HUES6 (cell line): ENCODE measurements around the gene IFIT1B.

ENCODE experiments used
- H3K27ac ChIP-seq: 2 replicates; pipeline ENCODE4 v1.7.0; 2013; ENCODE audit warnings: low read depth, mild to moderate bottlenecking, low read length, inconsistent platforms
- H3K27me3 ChIP-seq: 2 replicates; pipeline ENCODE4 v1.6.1; 2013; ENCODE audit warnings: low read length; ENCODE audit not compliant: control insufficient read depth, insufficient read depth
- H3K36me3 ChIP-seq: 2 replicates; pipeline ENCODE4 v1.6.1; 2013; ENCODE audit warnings: low read length; ENCODE audit not compliant: control insufficient read depth, insufficient read depth
- H3K4me1 ChIP-seq: 2 replicates; pipeline ENCODE4 v1.6.1; 2013; ENCODE audit warnings: low read length; ENCODE audit not compliant: control insufficient read depth, insufficient read depth
- H3K4me3 ChIP-seq: 2 replicates; pipeline ENCODE4 v1.5.1; 2013; ENCODE audit warnings: low read depth, low read length
- H3K9ac ChIP-seq: one replicate; pipeline ENCODE4 v1.6.1; 2013; ENCODE audit warnings: mild to moderate bottlenecking, low read length
- H3K9me3 ChIP-seq: 2 replicates; pipeline ENCODE4 v1.6.1; 2013; ENCODE audit warnings: low read depth, low read length; ENCODE audit not compliant: control insufficient read depth, insufficient read depth

IFIT1B gene

DNA sequence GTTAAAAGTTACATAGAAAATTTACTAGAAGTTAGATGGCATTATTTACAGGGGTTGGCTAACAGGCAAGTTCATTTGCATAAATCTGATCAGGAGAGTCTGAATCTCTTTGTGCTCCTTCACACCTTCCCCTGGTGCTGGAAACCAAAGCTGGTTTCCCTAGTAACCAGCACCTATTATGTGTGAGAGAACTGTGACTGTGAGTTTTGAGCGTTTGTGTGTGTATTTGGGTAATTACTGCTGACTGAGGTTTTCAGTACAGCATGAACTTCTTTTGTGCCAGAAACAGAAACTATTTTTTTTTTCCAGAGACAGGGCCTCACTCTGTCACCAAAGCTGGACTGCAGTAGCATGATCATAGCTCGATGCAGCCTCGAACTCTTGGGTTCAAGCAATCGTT, 10.3 kb upstream of the IFIT1B start:
- Histone ChIP-seq H3K9me3 (no peaks in the 10 kb centered on the region), H3K36me3 (no peaks in the 10 kb centered on the region), H3K27me3 (no peaks in the 10 kb centered on the region), H3K9ac (no peak overlapping the region), H3K4me1 (peaks cover 17% of the 10 kb centered on the region; the same call in 1 of the 2 replicates), H3K27ac (no peak overlapping the region), H3K4me3 (no peak overlapping the region)

- H3K9me3 ChIP-seq, result no peaks in the 10 kb centered on the region
- H3K9ac ChIP-seq, result no peak overlapping the region
- no peak overlapping the region for H3K27ac ChIP-seq
- no peak overlapping the region for H3K4me3 ChIP-seq
- no peaks in the 10 kb centered on the region for H3K36me3 ChIP-seq
- no peaks in the 10 kb centered on the region for H3K27me3 ChIP-seq
- peaks cover 17% of the 10 kb centered on the region; the same call in 1 of the 2 replicates for H3K4me1 ChIP-seq
Observed at GRCh38 chr10:89368129-89368528, 9.7 kb upstream of the IFIT1B start.

GRCh38 chr10:89369156-89370105, 8.4 kb upstream of the IFIT1B start:
- Histone ChIP-seq H3K4me1 (peaks cover 17% of the 10 kb centered on the region; the same call in 1 of the 2 replicates), H3K9me3 (no peaks in the 10 kb centered on the region), H3K4me3 (no peak overlapping the region), H3K9ac (no peak overlapping the region), H3K36me3 (no peaks in the 10 kb centered on the region), H3K27me3 (no peaks in the 10 kb centered on the region), H3K27ac (no peak overlapping the region)

- peaks cover 17% of the 10 kb centered on the region; the same call in 1 of the 2 replicates for H3K4me1 ChIP-seq
- H3K9me3 ChIP-seq, result no peaks in the 10 kb centered on the region
- H3K9ac ChIP-seq, result no peak overlapping the region
- H3K27me3 ChIP-seq, result no peaks in the 10 kb centered on the region
- H3K36me3 ChIP-seq, result no peaks in the 10 kb centered on the region
- H3K27ac ChIP-seq, result no peak overlapping the region
- H3K4me3 ChIP-seq, result no peak overlapping the region
Observed at GRCh38 chr10:89371079-89371478, 6.8 kb upstream of the IFIT1B start.

DNA sequence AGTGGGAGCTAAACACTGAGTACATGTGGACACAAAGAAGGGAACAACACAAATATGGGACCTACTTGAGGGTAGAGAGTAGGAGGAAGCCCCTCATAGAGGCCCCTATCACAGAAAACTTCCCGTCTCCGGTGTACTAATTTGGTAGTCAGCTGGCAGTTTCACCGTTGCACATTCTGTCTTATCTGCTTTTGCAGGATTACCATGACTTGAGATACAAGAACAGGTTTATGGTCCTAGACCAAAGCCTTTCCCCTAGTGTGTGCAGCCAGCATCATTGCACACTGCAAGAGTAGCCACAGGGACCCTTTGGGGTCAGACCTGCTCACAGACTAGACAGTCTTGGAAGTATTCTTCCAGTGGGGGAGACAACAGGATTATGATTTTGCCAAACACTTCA, 5.9 kb upstream of the IFIT1B start:
- no peaks in the 10 kb centered on the region for H3K9me3 ChIP-seq
- H3K36me3 ChIP-seq, result no peaks in the 10 kb centered on the region
- H3K27ac ChIP-seq, result no peak overlapping the region
- H3K4me1 ChIP-seq, result peaks cover 17% of the 10 kb centered on the region; the same call in 1 of the 2 replicates
- no peak overlapping the region for H3K9ac ChIP-seq
- H3K27me3 ChIP-seq, result no peaks in the 10 kb centered on the region
- H3K4me3 ChIP-seq, result no peak overlapping the region

GRCh38 chr10:89373916-89374711, 3.7 kb upstream of the IFIT1B start:
- Histone ChIP-seq H3K27ac (no peak overlapping the region), H3K9me3 (no peaks in the 10 kb centered on the region), H3K36me3 (no peaks in the 10 kb centered on the region), H3K27me3 (no peaks in the 10 kb centered on the region), H3K4me3 (no peak overlapping the region), H3K9ac (no peak overlapping the region), H3K4me1 (peaks cover 6% of the 10 kb centered on the region; the same call in 1 of the 2 replicates)

GRCh38 chr10:89374713-89375141, 3.1 kb upstream of the IFIT1B start:
- no peaks in the 10 kb centered on the region for H3K36me3 ChIP-seq
- H3K9me3 ChIP-seq, result no peaks in the 10 kb centered on the region
- no peak overlapping the region for H3K27ac ChIP-seq
- H3K9ac ChIP-seq, result no peak overlapping the region
- no peaks in the 10 kb centered on the region for H3K27me3 ChIP-seq
- no peak overlapping the region for H3K4me3 ChIP-seq
- peaks cover 2% of the 10 kb centered on the region; the same call in 1 of the 2 replicates for H3K4me1 ChIP-seq

DNA sequence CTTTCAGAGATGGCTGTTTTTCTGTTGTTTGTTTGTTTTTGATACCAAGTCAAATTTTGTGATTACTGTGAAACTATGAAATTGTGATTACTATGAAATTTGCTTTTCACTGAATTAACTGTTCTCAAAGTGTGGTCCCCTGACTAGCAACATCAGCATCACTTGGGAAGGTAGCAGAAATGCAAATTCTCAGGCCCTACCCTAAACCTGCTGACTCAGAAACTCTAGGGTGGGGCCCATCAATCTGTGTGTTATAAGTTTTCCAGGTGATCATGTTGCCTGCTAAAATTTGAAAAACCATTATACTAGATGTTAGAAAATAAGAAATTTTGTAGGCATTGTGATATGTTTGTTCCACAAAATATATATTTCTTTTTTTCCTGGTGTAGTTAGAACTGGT, 1.2 kb downstream of the IFIT1B start:
- no peaks in the 10 kb centered on the region for H3K36me3 ChIP-seq
- H3K4me3 ChIP-seq, result no peak overlapping the region
- H3K27ac ChIP-seq, result no peak overlapping the region
- no peaks in the 10 kb centered on the region for H3K9me3 ChIP-seq
- no peak overlapping the region for H3K9ac ChIP-seq
- peaks cover 2% of the 10 kb centered on the region; the same call in 1 of the 2 replicates for H3K4me1 ChIP-seq
- no peaks in the 10 kb centered on the region for H3K27me3 ChIP-seq

- Histone ChIP-seq H3K27ac (no peak overlapping the region), H3K36me3 (no peaks in the 10 kb centered on the region)
Observed at GRCh38 chr10:89382757-89383156, 4.9 kb downstream of the IFIT1B start.

GRCh38 chr10:89384474-89385340, 6.9 kb downstream of the IFIT1B start:
- Histone ChIP-seq H3K4me3 (no peak overlapping the region), H3K4me1 (peaks cover 15% of the 10 kb centered on the region), H3K36me3 (no peaks in the 10 kb centered on the region), H3K27me3 (no peaks in the 10 kb centered on the region), H3K27ac (no peak overlapping the region), H3K9me3 (no peaks in the 10 kb centered on the region), H3K9ac (no peak overlapping the region)

More at GRCh38 chr10:89382757-89383156, 4.9 kb downstream of the IFIT1B start:
- no peak overlapping the region for H3K4me3 ChIP-seq
- H3K9me3 ChIP-seq, result no peaks in the 10 kb centered on the region
- H3K27me3 ChIP-seq, result no peaks in the 10 kb centered on the region
- peaks cover 17% of the 10 kb centered on the region for H3K4me1 ChIP-seq
- no peak overlapping the region for H3K9ac ChIP-seq
